IMR-90 (cell line): ENCODE data around the gene FUBP3. TPM values are rescaled to one million over a fixed set of nuclear protein-coding genes. Genes with fewer than 3 reads are reported as not detected.

Source experiments
- ATAC-seq: fragments of 200-7000 bp; cut with Tn5 transposase; 2 replicates; pipeline ENCODE4 v1.9.1; 2020; ENCODE audit warnings: low read depth, mild to moderate bottlenecking, moderate library complexity
- BruUV-seq: library from RNA; stranded (reverse); fragments of 400-500 nt; replicated peaks from 2 replicates; lab custom pipeline; 2021; lab: Mats Ljungman, UMichigan
- CTCF ChIA-PET: fragments of 300-600 bp; formaldehyde crosslinking; extraction: SDS; loops from one replicate; lab custom pipeline; 2021; ENCODE audit warnings: antibody characterized with exemption; lab: Yijun Ruan, JAX
- POLR2A ChIA-PET: fragments of 300-600 bp; sonication (Branson Sonifier 250); formaldehyde crosslinking; loops from one replicate; lab custom pipeline; 2022; ENCODE audit warnings: antibody characterized with exemption; ENCODE audit not compliant: unreplicated experiment; lab: Charles Lee
- DNase-seq: peaks from one replicate; pipeline ENCODE4 v3.0.0; 2013
- H2AFZ ChIP-seq: replicated peaks from 2 replicates; pipeline ENCODE3; 2013; ENCODE audit warnings: low read length, mild to moderate bottlenecking; ENCODE audit not compliant: poor library complexity
- H2AK5ac ChIP-seq: 2 replicates; pipeline ENCODE4 v1.6.1; 2013; ENCODE audit warnings: low read depth, low read length, inconsistent platforms
- H2AK9ac ChIP-seq: replicated peaks from 2 replicates; pipeline ENCODE3; 2013; ENCODE audit warnings: mild to moderate bottlenecking, low read depth, low read length, moderate library complexity; ENCODE audit not compliant: poor library complexity
- H2BK120ac ChIP-seq: 2 replicates; pipeline ENCODE4 v1.6.1; 2013; ENCODE audit warnings: low read depth, low read length, inconsistent platforms
- H2BK15ac ChIP-seq: 3 replicates; pipeline ENCODE4 v1.6.1; 2013; ENCODE audit warnings: low read depth, low read length, inconsistent platforms
- H2BK20ac ChIP-seq: 2 replicates; pipeline ENCODE4 v1.6.1; 2013; ENCODE audit warnings: low read depth, mild to moderate bottlenecking, inconsistent platforms, low read length, moderate library complexity
- H2BK5ac ChIP-seq: 2 replicates; pipeline ENCODE4 v1.6.1; 2013; ENCODE audit warnings: mild to moderate bottlenecking, low read depth, low read length, inconsistent platforms; ENCODE audit not compliant: poor library complexity, severe bottlenecking
- H3K14ac ChIP-seq: replicated peaks from 2 replicates; pipeline ENCODE4 v1.6.1; 2013; ENCODE audit warnings: low read depth, low read length, inconsistent platforms
- H3K18ac ChIP-seq: 2 replicates; pipeline ENCODE4 v1.6.1; 2013; ENCODE audit warnings: low read depth, low read length, control low read depth
- H3K23ac ChIP-seq: 2 replicates; pipeline ENCODE4 v1.6.1; 2013; ENCODE audit warnings: low read depth, low read length, inconsistent platforms
- H3K27ac ChIP-seq: 2 replicates; pipeline ENCODE4 v1.5.1; 2013; ENCODE audit warnings: mild to moderate bottlenecking, control low read depth, low read length; ENCODE audit not compliant: insufficient read depth
- H3K27me3 ChIP-seq: 2 replicates; pipeline ENCODE4 v1.6.1; 2013; ENCODE audit warnings: low read length; ENCODE audit not compliant: control insufficient read depth, insufficient read depth
- H3K36me3 ChIP-seq: 2 replicates; pipeline ENCODE4 v1.6.1; 2013; ENCODE audit warnings: low read length, mixed read lengths; ENCODE audit not compliant: control insufficient read depth, insufficient read depth
- H3K4ac ChIP-seq: 2 replicates; pipeline ENCODE4 v1.6.1; 2013; ENCODE audit warnings: low read depth, low read length, inconsistent platforms
- H3K4me1 ChIP-seq: 2 replicates; pipeline ENCODE4 v1.6.1; 2013; ENCODE audit warnings: low read length, mixed read lengths; ENCODE audit not compliant: control insufficient read depth, insufficient read depth
- H3K4me2 ChIP-seq: 2 replicates; pipeline ENCODE4 v1.6.1; 2013; ENCODE audit warnings: low read depth, mild to moderate bottlenecking, control low read depth, low read length, moderate library complexity
- H3K4me3 ChIP-seq: 2 replicates; pipeline ENCODE4 v1.5.1; 2013; ENCODE audit warnings: low read depth, mild to moderate bottlenecking, control low read depth, low read length, moderate library complexity; ENCODE audit not compliant: insufficient read depth
- H3K56ac ChIP-seq: 2 replicates; pipeline ENCODE4 v1.6.1; 2013; ENCODE audit warnings: low read length, inconsistent platforms; ENCODE audit not compliant: insufficient read depth; ENCODE audit errors: extremely low read depth
- H3K79me1 ChIP-seq, 2 experiments: 2 replicates each; pipeline ENCODE4 v1.6.1; 2013; ENCODE audit warnings: low read length in 2 of 2, inconsistent platforms in 1 of 2, low read depth in 1 of 2
- H3K9ac ChIP-seq: 2 replicates; pipeline ENCODE4 v1.6.1; 2013; ENCODE audit warnings: low read depth, low read length, control low read depth
- H3K9me1 ChIP-seq: 2 replicates; pipeline ENCODE4 v1.6.1; 2013; ENCODE audit warnings: low read length, inconsistent platforms; ENCODE audit not compliant: insufficient read depth
- H3K9me3 ChIP-seq: 2 replicates; pipeline ENCODE4 v1.6.1; 2013; ENCODE audit warnings: low read length; ENCODE audit not compliant: control insufficient read depth, insufficient read depth
- H4K20me1 ChIP-seq: 2 replicates; pipeline ENCODE4 v1.6.1; 2013; ENCODE audit warnings: low read length, inconsistent platforms; ENCODE audit not compliant: insufficient read depth
- H4K5ac ChIP-seq: 2 replicates; pipeline ENCODE4 v1.6.1; 2013; ENCODE audit warnings: mild to moderate bottlenecking, low read depth, low read length, control low read depth
- H4K8ac ChIP-seq, 2 experiments: 2 replicates each; pipeline ENCODE4 v1.6.1; 2013; ENCODE audit warnings: low read depth in 2 of 2, low read length in 2 of 2, control low read depth in 1 of 2, inconsistent platforms in 1 of 2
- H4K91ac ChIP-seq: 2 replicates; pipeline ENCODE4 v1.6.1; 2013; ENCODE audit warnings: low read depth, low read length, inconsistent platforms; ENCODE audit not compliant: insufficient read depth
- BHLHE40 ChIP-seq: fragments of 150-350 bp; IDR thresholded peaks from 2 replicates; pipeline ENCODE4 v1.6.1; 2016; ENCODE audit warnings: mild to moderate bottlenecking, low read depth, low read length
- CEBPB ChIP-seq: IDR thresholded peaks from 2 replicates; pipeline ENCODE4 v1.6.1; 2012; ENCODE audit warnings: low read depth, low read length, improper control_type of control experiment
- CHD1 ChIP-seq: IDR thresholded peaks from 2 replicates; pipeline ENCODE4 v1.6.1; 2012; ENCODE audit warnings: low read depth, low read length, improper control_type of control experiment
- FOS ChIP-seq: fragments of 150-350 bp; IDR thresholded peaks from 2 replicates; pipeline ENCODE4 v1.6.1; 2016; ENCODE audit warnings: low read depth, low read length
- MAFK ChIP-seq: IDR thresholded peaks from 2 replicates; pipeline ENCODE4 v1.6.1; 2012; ENCODE audit warnings: low read depth, low read length, improper control_type of control experiment
- MAZ ChIP-seq: IDR thresholded peaks from 2 replicates; pipeline ENCODE4 v1.6.1; 2012; ENCODE audit warnings: low read depth, mild to moderate bottlenecking, low read length, improper control_type of control experiment, moderate library complexity, borderline replicate concordance
- MXI1 ChIP-seq: IDR thresholded peaks from 2 replicates; pipeline ENCODE4 v1.6.1; 2012; ENCODE audit warnings: low read depth, mild to moderate bottlenecking, low read length, moderate library complexity, borderline replicate concordance
- NFE2L2 ChIP-seq: fragments of 150-350 bp; IDR thresholded peaks from 2 replicates; pipeline ENCODE4 v1.6.1; 2016; ENCODE audit warnings: low read depth, mild to moderate bottlenecking, low read length
- POLR2A ChIP-seq: IDR thresholded peaks from 2 replicates; pipeline ENCODE4 v1.6.1; 2012; ENCODE audit warnings: mild to moderate bottlenecking, low read depth, low read length
- RAD21 ChIP-seq: IDR thresholded peaks from 2 replicates; pipeline ENCODE4 v1.6.1; 2012; ENCODE audit warnings: low read length, improper control_type of control experiment
- RCOR1 ChIP-seq: IDR thresholded peaks from 2 replicates; pipeline ENCODE4 v1.6.1; 2012; ENCODE audit warnings: mild to moderate bottlenecking, low read length, improper control_type of control experiment; ENCODE audit not compliant: insufficient replicate concordance
- RFX5 ChIP-seq: IDR thresholded peaks from 2 replicates; pipeline ENCODE4 v1.8.0; 2012; ENCODE audit warnings: low read depth, mild to moderate bottlenecking, low read length, moderate library complexity
- SMC3 ChIP-seq: fragments of 150-350 bp; IDR thresholded peaks from 2 replicates; pipeline ENCODE4 v1.6.1; 2016; ENCODE audit warnings: low read depth, mild to moderate bottlenecking, antibody characterized with exemption, low read length, moderate library complexity
- WGBS, 2 experiments: methylation state at CpG; one replicate each; pipeline versions ENCODE4 v1.1.5 to v1.1.7; 2013; ENCODE audit warnings: missing lambda C conversion rate in 2 of 2; ENCODE audit not compliant: insufficient read length in 1 of 2; ENCODE audit errors: extremely low coverage in 2 of 2; 5-methylcytosine and 5-hydroxymethylcytosine counted together
- dilution Hi-C: fragments of 300-500 bp; cut with HindIII; formaldehyde crosslinking; loops from one replicate; pipeline ENCODE4 v1.14.3; 2018; ENCODE audit warnings: low sequenced_read_pairs; ENCODE audit not compliant: unreplicated experiment
- in situ Hi-C: fragments of 300-500 bp; cut with MboI; formaldehyde crosslinking; loops from 3 replicates; pipeline ENCODE4 v1.14.3; 2019; ENCODE audit warnings: low sequenced_read_pairs, inconsistent platforms, mixed read lengths
- intact Hi-C: fragments of 100-400 bp; cut with micrococcal nuclease; formaldehyde crosslinking; loops from 2 replicates; pipeline ENCODE4 v1.10.0; 2022
- polyA plus RNA-seq, 3 experiments: library from polyadenylated mRNA; depleted of rRNA; stranded (reverse); fragments of >200 nt; gene quantifications; 2 replicates each; pipeline ENCODE4 v1.2.3, GENCODE V29; 2012; ENCODE audit warnings: low replicate concordance in 1 of 3
- total RNA-seq: library from RNA; depleted of rRNA; stranded (reverse); fragments of >200 nt; gene quantifications from 2 replicates; pipeline ENCODE4 v1.2.3, GENCODE V29; 2012
- TF ChIP-seq, protein P1 (sequence below): fragments of 150-350 bp; IDR thresholded peaks from 2 replicates; pipeline ENCODE4 v1.6.1; 2017; ENCODE audit warnings: mild to moderate bottlenecking, antibody characterized with exemption, low read length, low read depth
- TF ChIP-seq, protein P2 (sequence below): fragments of 150-350 bp; IDR thresholded peaks from 2 replicates; pipeline ENCODE4 v1.6.1; 2016; ENCODE audit warnings: low read depth, mild to moderate bottlenecking, low read length, moderate library complexity, borderline replicate concordance
- TF ChIP-seq, protein P3 (sequence below): conservative IDR thresholded peaks from 2 replicates; pipeline ENCODE4 v1.5.1; 2012; ENCODE audit warnings: mild to moderate bottlenecking, low read depth, low read length, improper control_type of control experiment

The FUBP3 gene
- total and polyA plus RNA-seq, 2 of the 4 experiments (the other 2 are of a cell fraction) = 32.3 to 50.1 TPM

DNA sequence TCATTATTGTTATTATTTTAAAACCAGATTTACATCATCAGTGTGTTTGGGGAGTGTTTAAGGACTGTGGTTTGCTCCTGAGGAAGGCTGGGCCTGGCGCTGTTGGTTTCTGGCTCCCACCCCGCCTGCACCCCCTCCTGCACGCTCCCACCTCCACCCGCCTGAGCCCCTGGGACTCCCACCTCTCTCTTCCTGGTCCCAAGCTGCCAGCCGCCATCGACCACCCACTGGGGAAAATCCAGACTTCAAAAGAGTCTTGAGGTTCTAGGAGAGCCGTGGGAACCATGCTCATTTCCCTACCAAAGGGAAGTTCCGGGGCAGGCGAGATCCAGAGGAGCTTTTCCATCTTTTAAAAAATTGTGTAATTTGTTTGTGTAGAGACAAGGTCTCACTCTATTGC lies 35.0 kb upstream of the FUBP3 start:
- Histone ChIP-seq H2BK5ac (no peak overlapping the region), H3K18ac (no peak overlapping the region), H3K4me1 (no peaks in the 10 kb centered on the region), H3K9ac (no peak overlapping the region), H4K5ac (no peak overlapping the region), H2BK15ac (no peak overlapping the region), H3K4ac (no peak overlapping the region), H3K9me1 (peaks cover 2% of the 10 kb centered on the region; the same call in 1 of the 2 replicates), H3K14ac (no peak overlapping the region), H3K23ac (no peak overlapping the region), H3K27ac (no peak overlapping the region), H2BK120ac (no peak overlapping the region), H3K4me3 (no peak overlapping the region), H3K36me3 (no peaks in the 10 kb centered on the region), H3K4me2 (no peak overlapping the region), H3K9me3 (no peaks in the 10 kb centered on the region; the same call in 1 of the 2 replicates), H2AK9ac (no peak overlapping the region), H2AFZ (no peak overlapping the region), H3K27me3 (peaks cover 47% of the 10 kb centered on the region), H3K56ac (no peak overlapping the region), H4K91ac (no peak overlapping the region), H2BK20ac (no peak overlapping the region), H4K20me1 (no peaks in the 10 kb centered on the region), H2AK5ac (no peak overlapping the region), H4K8ac (no peak overlapping the region), H3K79me1 (no peaks in the 10 kb centered on the region)
- no peak for ATAC-seq
- POLR2A ChIA-PET = no interaction called here
- in situ Hi-C loops (no loop called here), dilution Hi-C loops (no loop called here), intact Hi-C loops (no loop called here)
- TF ChIP-seq, protein P1, sequence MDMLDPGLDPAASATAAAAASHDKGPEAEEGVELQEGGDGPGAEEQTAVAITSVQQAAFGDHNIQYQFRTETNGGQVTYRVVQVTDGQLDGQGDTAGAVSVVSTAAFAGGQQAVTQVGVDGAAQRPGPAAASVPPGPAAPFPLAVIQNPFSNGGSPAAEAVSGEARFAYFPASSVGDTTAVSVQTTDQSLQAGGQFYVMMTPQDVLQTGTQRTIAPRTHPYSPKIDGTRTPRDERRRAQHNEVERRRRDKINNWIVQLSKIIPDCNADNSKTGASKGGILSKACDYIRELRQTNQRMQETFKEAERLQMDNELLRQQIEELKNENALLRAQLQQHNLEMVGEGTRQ = no peak
- TF ChIP-seq MXI1 (no peak), FOS (no peak), RAD21 (no peak), RFX5 (no peak), RCOR1 (no peak), NFE2L2 (no peak), CHD1 (no peak), SMC3 (no peak), POLR2A (no peak), CEBPB (no peak), MAZ (no peak), MAFK (no peak), BHLHE40 (no peak)
- TF ChIP-seq, protein P2, sequence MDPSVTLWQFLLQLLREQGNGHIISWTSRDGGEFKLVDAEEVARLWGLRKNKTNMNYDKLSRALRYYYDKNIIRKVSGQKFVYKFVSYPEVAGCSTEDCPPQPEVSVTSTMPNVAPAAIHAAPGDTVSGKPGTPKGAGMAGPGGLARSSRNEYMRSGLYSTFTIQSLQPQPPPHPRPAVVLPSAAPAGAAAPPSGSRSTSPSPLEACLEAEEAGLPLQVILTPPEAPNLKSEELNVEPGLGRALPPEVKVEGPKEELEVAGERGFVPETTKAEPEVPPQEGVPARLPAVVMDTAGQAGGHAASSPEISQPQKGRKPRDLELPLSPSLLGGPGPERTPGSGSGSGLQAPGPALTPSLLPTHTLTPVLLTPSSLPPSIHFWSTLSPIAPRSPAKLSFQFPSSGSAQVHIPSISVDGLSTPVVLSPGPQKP = no peak
- TF ChIP-seq, protein P3, sequence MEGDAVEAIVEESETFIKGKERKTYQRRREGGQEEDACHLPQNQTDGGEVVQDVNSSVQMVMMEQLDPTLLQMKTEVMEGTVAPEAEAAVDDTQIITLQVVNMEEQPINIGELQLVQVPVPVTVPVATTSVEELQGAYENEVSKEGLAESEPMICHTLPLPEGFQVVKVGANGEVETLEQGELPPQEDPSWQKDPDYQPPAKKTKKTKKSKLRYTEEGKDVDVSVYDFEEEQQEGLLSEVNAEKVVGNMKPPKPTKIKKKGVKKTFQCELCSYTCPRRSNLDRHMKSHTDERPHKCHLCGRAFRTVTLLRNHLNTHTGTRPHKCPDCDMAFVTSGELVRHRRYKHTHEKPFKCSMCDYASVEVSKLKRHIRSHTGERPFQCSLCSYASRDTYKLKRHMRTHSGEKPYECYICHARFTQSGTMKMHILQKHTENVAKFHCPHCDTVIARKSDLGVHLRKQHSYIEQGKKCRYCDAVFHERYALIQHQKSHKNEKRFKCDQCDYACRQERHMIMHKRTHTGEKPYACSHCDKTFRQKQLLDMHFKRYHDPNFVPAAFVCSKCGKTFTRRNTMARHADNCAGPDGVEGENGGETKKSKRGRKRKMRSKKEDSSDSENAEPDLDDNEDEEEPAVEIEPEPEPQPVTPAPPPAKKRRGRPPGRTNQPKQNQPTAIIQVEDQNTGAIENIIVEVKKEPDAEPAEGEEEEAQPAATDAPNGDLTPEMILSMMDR = no peak
- WGBS, 2 experiments = 47% methylated on average over 3 of the region's 9 CpGs; no CpG with 5 or more reads in 1 of the 2 experiments
- no TSS peak for BruUV-seq
- no peak for DNase-seq
- CTCF ChIA-PET = no interaction called here
